Activated CD4-positive, CD25-positive, alpha-beta regulatory T cell treated with anti-CD3 and anti-CD28 coated beads, Interleukin-2, amount 50 U/mL, for 24 hours (primary cell): Measurements from ENCODE around the gene AQP6.

Experiments
- ATAC-seq, 2 donors: fragments of 150-1000 bp; cut with Tn5 transposase; one replicate each; pipeline ENCODE4 v1.10.0; 2021; ENCODE audit warnings: mild to moderate bottlenecking in 1 of 2, moderate library complexity in 1 of 2

Gene AQP6

GRCh38 chr12:50004696-50005095 is 31.9 kb downstream of the AQP6 start:
- ATAC-seq, result no peak

- ATAC-seq, result no peak
Measured at GRCh38 chr12:50005175-50005574, 32.4 kb downstream of the AQP6 start.

GRCh38 chr12:50006280-50006679 is 33.5 kb downstream of the AQP6 start:
- ATAC-seq, result no peak

- no peak for ATAC-seq
Measured at GRCh38 chr12:50006754-50007442, 34.2 kb downstream of the AQP6 start.

GRCh38 chr12:50013361-50014147 is 40.8 kb downstream of the AQP6 start:
- peak; percentile 93 to 94 for ATAC-seq

- ATAC-seq, result no peak
Measured at GRCh38 chr12:50014342-50014741, 41.6 kb downstream of the AQP6 start.

- no peak for ATAC-seq
Measured at GRCh38 chr12:50016501-50017475, 44.0 kb downstream of the AQP6 start.

- ATAC-seq, result no peak
Measured at GRCh38 chr12:50017641-50018040, 44.9 kb downstream of the AQP6 start.

- ATAC-seq, result no peak
Measured at GRCh38 chr12:50018154-50018553, 45.4 kb downstream of the AQP6 start.

GRCh38 chr12:50018968-50019367 is 46.2 kb downstream of the AQP6 start:
- no peak for ATAC-seq

- no peak for ATAC-seq
Measured at GRCh38 chr12:50019524-50019923, 46.8 kb downstream of the AQP6 start.

GRCh38 chr12:50021031-50021430 is 48.3 kb downstream of the AQP6 start:
- ATAC-seq, result no peak

GRCh38 chr12:50022903-50023302 is 50.2 kb downstream of the AQP6 start:
- no peak for ATAC-seq

GRCh38 chr12:50024227-50024626 is 51.5 kb downstream of the AQP6 start:
- ATAC-seq, result no peak

GRCh38 chr12:50024805-50025186 is 52.0 kb downstream of the AQP6 start:
- ATAC-seq, result peak; percentile 7 to 23

- ATAC-seq, result peak; percentile 99
Measured at GRCh38 chr12:50025187-50026059, 52.7 kb downstream of the AQP6 start, which contains the start of gene RACGAP1. Gene RACGAP1, minus strand, starts transcription at chr12:50025494. Its CDS starts 8,779 bp downstream, at chr12:50016715.

- no peak for ATAC-seq
Measured at GRCh38 chr12:50026691-50027090, 53.9 kb downstream of the AQP6 start.
